ENCODE measurements around the gene RPRD1B.

RPRD1B gene

DNA sequence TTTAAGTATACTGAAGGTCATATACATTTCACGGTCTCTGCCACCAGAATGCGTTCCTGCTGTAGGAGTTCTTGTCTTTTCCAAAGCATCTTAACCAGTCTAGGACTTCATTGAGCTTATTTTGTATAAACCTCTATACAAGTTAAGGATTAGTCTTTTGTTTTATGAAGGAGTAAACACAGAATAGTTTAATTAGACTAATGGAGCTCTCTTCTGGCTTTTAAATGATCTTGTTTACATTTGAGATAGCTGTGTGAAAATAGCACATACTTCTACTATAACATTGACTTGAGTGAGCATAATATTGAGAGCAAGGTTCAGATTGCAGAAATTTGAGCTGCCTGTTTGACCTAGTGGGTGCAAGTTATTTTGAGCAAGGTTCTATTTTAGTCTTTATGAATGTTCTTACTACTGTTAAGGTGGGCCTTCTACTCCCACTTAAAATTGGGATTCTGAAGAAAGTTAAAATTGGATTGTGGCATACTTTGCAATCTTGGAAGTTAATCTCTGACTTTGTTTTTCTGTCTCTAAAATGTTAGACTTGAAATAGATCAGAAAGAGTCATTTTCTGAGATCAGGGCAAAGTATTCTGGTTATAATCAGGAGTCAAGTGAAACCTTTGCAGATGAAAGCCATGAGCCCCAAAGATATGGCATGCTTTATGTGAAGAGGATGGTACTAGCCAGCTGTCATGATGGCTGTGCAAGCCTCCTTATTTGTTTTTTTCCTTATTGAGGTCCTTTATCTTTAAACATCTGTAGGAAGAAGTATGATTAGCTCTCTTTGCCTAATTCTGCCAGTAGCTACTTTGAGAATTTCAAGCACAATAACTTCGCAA lies 41.8 kb downstream of the RPRD1B start:
- no peak overlapping the region for H3K9ac ChIP-seq (ENCODE audit: low read depth, low read length, poor library complexity, severe bottlenecking)
- H3K36me3 ChIP-seq (ENCODE audit: insufficient read depth, low read length): peaks cover 75% of the 10 kb centered on the region; the same call in 1 of the 2 replicates
- H3K4me3 ChIP-seq (ENCODE audit: low read length, poor library complexity, severe bottlenecking): no peak overlapping the region
- H3K9me3 ChIP-seq (ENCODE audit: insufficient read depth, low read depth, low read length): no peaks in the 10 kb centered on the region
- peaks cover 4% of the 10 kb centered on the region for H4K20me1 ChIP-seq (ENCODE audit: insufficient read depth, low read length, poor library complexity, severe bottlenecking)
- H3K79me2 ChIP-seq (ENCODE audit: insufficient read depth, low read length): peaks cover 14% of the 10 kb centered on the region; the same call in 1 of the 2 replicates
- no peaks in the 10 kb centered on the region for H3F3A ChIP-seq (ENCODE audit: low read depth)
- no peak overlapping the region for H3K4me2 ChIP-seq (ENCODE audit: low read depth, low read length, poor library complexity, severe bottlenecking)
- TF ChIP-seq EZH2phosphoT487 (IDR thresholded peaks at IDR 0.05; ENCODE audit: borderline replicate concordance): no peak
- TF ChIP-seq, protein P1, sequence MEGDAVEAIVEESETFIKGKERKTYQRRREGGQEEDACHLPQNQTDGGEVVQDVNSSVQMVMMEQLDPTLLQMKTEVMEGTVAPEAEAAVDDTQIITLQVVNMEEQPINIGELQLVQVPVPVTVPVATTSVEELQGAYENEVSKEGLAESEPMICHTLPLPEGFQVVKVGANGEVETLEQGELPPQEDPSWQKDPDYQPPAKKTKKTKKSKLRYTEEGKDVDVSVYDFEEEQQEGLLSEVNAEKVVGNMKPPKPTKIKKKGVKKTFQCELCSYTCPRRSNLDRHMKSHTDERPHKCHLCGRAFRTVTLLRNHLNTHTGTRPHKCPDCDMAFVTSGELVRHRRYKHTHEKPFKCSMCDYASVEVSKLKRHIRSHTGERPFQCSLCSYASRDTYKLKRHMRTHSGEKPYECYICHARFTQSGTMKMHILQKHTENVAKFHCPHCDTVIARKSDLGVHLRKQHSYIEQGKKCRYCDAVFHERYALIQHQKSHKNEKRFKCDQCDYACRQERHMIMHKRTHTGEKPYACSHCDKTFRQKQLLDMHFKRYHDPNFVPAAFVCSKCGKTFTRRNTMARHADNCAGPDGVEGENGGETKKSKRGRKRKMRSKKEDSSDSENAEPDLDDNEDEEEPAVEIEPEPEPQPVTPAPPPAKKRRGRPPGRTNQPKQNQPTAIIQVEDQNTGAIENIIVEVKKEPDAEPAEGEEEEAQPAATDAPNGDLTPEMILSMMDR (conservative IDR thresholded peaks at IDR 0.05; ENCODE audit: low read length): no peak
- H3K27me3 ChIP-seq (ENCODE audit: insufficient read depth, low read length, poor library complexity, severe bottlenecking): no peaks in the 10 kb centered on the region
- no peaks in the 10 kb centered on the region for H3K4me1 ChIP-seq (ENCODE audit: insufficient read depth, low read length, poor library complexity, severe bottlenecking)
- no peaks in the 10 kb centered on the region for H3K9me2 ChIP-seq (replicated peaks; ENCODE audit: low read depth, low read length)
- H2AFZ ChIP-seq (ENCODE audit: low read length): no peak overlapping the region

DNA sequence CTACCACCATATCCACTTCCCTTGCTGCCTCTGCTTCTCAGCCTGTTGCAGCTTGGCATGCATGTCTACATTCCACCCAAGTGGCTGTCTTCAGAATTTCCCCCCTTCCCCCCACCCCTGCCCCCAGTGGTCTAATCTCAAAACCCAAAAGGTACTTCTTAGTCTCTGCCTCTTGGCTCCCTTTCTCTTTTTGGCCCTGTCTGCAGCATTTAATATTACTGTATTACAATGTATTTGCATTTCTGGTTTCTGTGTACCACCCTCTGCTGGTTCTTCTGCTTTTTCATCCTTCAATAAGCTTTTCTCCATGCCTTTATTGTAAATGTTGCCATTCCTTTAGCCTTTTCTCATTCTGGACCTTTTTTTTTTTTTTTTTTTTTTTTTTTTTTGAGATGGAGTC lies 43.0 kb downstream of the RPRD1B start:
- H3K9me3 ChIP-seq (ENCODE audit: insufficient read depth, low read depth, low read length): no peaks in the 10 kb centered on the region
- H3K36me3 ChIP-seq (ENCODE audit: insufficient read depth, low read length): peaks cover 71% of the 10 kb centered on the region; the same call in 1 of the 2 replicates
- H3K4me1 ChIP-seq (ENCODE audit: insufficient read depth, low read length, poor library complexity, severe bottlenecking): no peaks in the 10 kb centered on the region
- H4K20me1 ChIP-seq (ENCODE audit: insufficient read depth, low read length, poor library complexity, severe bottlenecking): peaks cover 4% of the 10 kb centered on the region
- H3K4me2 ChIP-seq (ENCODE audit: low read depth, low read length, poor library complexity, severe bottlenecking): no peak overlapping the region
- H3F3A ChIP-seq (ENCODE audit: low read depth): no peaks in the 10 kb centered on the region
- no peak overlapping the region for H2AFZ ChIP-seq (ENCODE audit: low read length)
- H3K79me2 ChIP-seq (ENCODE audit: insufficient read depth, low read length): peaks cover 24% of the 10 kb centered on the region
- H3K27me3 ChIP-seq (ENCODE audit: insufficient read depth, low read length, poor library complexity, severe bottlenecking): no peaks in the 10 kb centered on the region
- no peak for TF ChIP-seq EZH2phosphoT487 (IDR thresholded peaks at IDR 0.05; ENCODE audit: borderline replicate concordance)
- TF ChIP-seq, protein P1 (conservative IDR thresholded peaks at IDR 0.05; ENCODE audit: low read length): no peak
- no peaks in the 10 kb centered on the region for H3K9me2 ChIP-seq (replicated peaks; ENCODE audit: low read depth, low read length)
- H3K9ac ChIP-seq (ENCODE audit: low read depth, low read length, poor library complexity, severe bottlenecking): no peak overlapping the region
- H3K4me3 ChIP-seq (ENCODE audit: low read length, poor library complexity, severe bottlenecking): no peak overlapping the region

DNA sequence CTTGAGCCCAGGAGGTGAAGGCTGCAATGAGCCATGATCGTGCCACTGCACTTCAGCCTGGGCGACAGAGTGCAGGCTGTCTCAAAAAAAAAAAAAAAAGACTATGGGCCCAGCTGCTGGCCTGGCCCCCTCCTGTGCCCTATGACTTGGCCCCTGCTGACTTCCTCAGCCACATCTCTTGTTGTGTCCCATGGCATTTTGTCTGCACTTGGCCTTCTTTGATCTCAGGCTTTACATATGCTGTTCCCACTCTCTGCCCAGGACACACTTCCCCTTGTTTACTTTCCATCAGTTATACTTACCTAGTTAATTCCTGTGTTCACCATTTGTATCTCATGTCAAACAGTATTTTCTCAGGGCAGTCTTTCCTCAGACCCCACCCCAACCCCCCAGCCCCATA lies 44.5 kb downstream of the RPRD1B start:
- TF ChIP-seq, protein P1 (conservative IDR thresholded peaks at IDR 0.05; ENCODE audit: low read length): no peak
- no peak for TF ChIP-seq EZH2phosphoT487 (IDR thresholded peaks at IDR 0.05; ENCODE audit: borderline replicate concordance)
- Histone ChIP-seq H3K36me3 (ENCODE audit: insufficient read depth, low read length) (peaks cover 77% of the 10 kb centered on the region; the same call in 1 of the 2 replicates), H3K9me2 (replicated peaks; ENCODE audit: low read depth, low read length) (no peaks in the 10 kb centered on the region), H3K4me1 (ENCODE audit: insufficient read depth, low read length, poor library complexity, severe bottlenecking) (no peaks in the 10 kb centered on the region), H3K27me3 (ENCODE audit: insufficient read depth, low read length, poor library complexity, severe bottlenecking) (no peaks in the 10 kb centered on the region), H3K9ac (ENCODE audit: low read depth, low read length, poor library complexity, severe bottlenecking) (no peak overlapping the region), H3K9me3 (ENCODE audit: insufficient read depth, low read depth, low read length) (no peaks in the 10 kb centered on the region), H3K4me3 (ENCODE audit: low read length, poor library complexity, severe bottlenecking) (no peak overlapping the region), H3K4me2 (ENCODE audit: low read depth, low read length, poor library complexity, severe bottlenecking) (no peak overlapping the region), H3K79me2 (ENCODE audit: insufficient read depth, low read length) (peaks cover 38% of the 10 kb centered on the region), H4K20me1 (ENCODE audit: insufficient read depth, low read length, poor library complexity, severe bottlenecking) (peaks cover 4% of the 10 kb centered on the region), H2AFZ (ENCODE audit: low read length) (no peak overlapping the region), H3F3A (ENCODE audit: low read depth) (no peaks in the 10 kb centered on the region)
